ENCODE measurements around the gene RRAD.

DNA sequence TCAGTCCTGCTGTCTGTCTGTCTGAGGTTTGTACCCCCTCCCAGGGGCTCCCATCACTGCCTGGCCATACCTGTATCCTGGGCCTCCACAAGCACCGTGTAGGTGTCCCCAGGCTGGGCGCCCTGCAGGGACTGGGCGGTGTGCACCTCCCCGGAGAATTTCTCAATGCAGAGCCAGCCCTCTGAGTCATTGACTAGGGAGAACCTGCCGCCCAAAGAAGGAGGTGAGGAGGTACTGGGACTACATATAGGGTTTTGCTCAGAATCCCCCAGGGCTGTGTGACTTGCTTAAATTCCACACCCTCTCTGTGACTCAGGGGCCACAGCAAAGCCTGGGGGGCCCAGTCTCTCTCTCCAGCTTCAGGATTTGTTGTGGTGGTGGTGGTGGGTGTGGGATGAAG, 14.2 kb downstream of the RRAD start:
- TF ChIP-seq, protein P1, sequence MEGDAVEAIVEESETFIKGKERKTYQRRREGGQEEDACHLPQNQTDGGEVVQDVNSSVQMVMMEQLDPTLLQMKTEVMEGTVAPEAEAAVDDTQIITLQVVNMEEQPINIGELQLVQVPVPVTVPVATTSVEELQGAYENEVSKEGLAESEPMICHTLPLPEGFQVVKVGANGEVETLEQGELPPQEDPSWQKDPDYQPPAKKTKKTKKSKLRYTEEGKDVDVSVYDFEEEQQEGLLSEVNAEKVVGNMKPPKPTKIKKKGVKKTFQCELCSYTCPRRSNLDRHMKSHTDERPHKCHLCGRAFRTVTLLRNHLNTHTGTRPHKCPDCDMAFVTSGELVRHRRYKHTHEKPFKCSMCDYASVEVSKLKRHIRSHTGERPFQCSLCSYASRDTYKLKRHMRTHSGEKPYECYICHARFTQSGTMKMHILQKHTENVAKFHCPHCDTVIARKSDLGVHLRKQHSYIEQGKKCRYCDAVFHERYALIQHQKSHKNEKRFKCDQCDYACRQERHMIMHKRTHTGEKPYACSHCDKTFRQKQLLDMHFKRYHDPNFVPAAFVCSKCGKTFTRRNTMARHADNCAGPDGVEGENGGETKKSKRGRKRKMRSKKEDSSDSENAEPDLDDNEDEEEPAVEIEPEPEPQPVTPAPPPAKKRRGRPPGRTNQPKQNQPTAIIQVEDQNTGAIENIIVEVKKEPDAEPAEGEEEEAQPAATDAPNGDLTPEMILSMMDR (conservative IDR thresholded peaks at IDR 0.05; ENCODE audit: low read depth, low read length), result no peak
- TF ChIP-seq EZH2 (IDR thresholded peaks at IDR 0.05; ENCODE audit: low read length, unreplicated experiment), result no peak
- TF ChIP-seq EZH2phosphoT487 (IDR thresholded peaks at IDR 0.05; ENCODE audit: borderline replicate concordance, low read length), result no peak
